GM12878 (cell line): ENCODE results near the gene SPINDOC. TPM values are rescaled to one million over a fixed set of nuclear protein-coding genes. Genes with fewer than 3 reads are reported as not detected.

Experiments
- EED ChIP-seq: sonication (generic); IDR thresholded peaks from 2 replicates; pipeline ENCODE4 v1.6.1; 2016; ENCODE audit warnings: antibody characterized with exemption, low read depth
- ESRRA ChIP-seq: IDR thresholded peaks from 2 replicates; pipeline ENCODE4 v1.6.1; 2012; ENCODE audit warnings: mild to moderate bottlenecking, low read length, improper control_type of control experiment
- HDAC6 ChIP-seq: fragments of 200-600 bp; sonication (generic); IDR thresholded peaks from one replicate; pipeline ENCODE4 v1.8.0; 2017; ENCODE audit warnings: antibody characterized with exemption; ENCODE audit not compliant: unreplicated experiment
- HDGF ChIP-seq: fragments of 450-650 bp; IDR thresholded peaks from 2 replicates; pipeline ENCODE4 v1.6.1; 2016; ENCODE audit warnings: antibody characterized with exemption
- IRF4 ChIP-seq: IDR thresholded peaks from 2 replicates; pipeline ENCODE4 v1.6.1; 2011; ENCODE audit warnings: low read depth, low read length
- NFYB ChIP-seq: IDR thresholded peaks from 2 replicates; pipeline ENCODE4 v1.6.1; 2011; ENCODE audit warnings: low read depth, mild to moderate bottlenecking, low read length, improper control_type of control experiment, moderate library complexity; ENCODE audit not compliant: insufficient read depth
- NR2C1 ChIP-seq: fragments of 450-650 bp; IDR thresholded peaks from 2 replicates; pipeline ENCODE4 v1.6.1; 2017; ENCODE audit warnings: antibody characterized with exemption, mild to moderate bottlenecking, moderate library complexity
- NR2F1 ChIP-seq: fragments of 450-650 bp; conservative IDR thresholded peaks from 2 replicates; pipeline ENCODE4 v1.6.1; 2017; ENCODE audit warnings: mild to moderate bottlenecking
- PML ChIP-seq: IDR thresholded peaks from 2 replicates; pipeline ENCODE4 v1.6.1; 2012; ENCODE audit warnings: low read length, inconsistent platforms
- POLR2A ChIP-seq: IDR thresholded peaks from 2 replicates; pipeline ENCODE4 v1.6.1; 2011; ENCODE audit warnings: low read depth, mild to moderate bottlenecking, low read length
- RFX5 ChIP-seq: IDR thresholded peaks from 2 replicates; pipeline ENCODE4 v1.6.1; 2011; ENCODE audit warnings: low read depth, low read length, improper control_type of control experiment
- SP1 ChIP-seq: IDR thresholded peaks from one replicate; pipeline ENCODE4 v1.6.1; 2011; ENCODE audit warnings: low read depth, low read length
- TARDBP ChIP-seq: IDR thresholded peaks from 2 replicates; pipeline ENCODE4 v1.6.1; 2016; ENCODE audit warnings: borderline replicate concordance
- TCF3 ChIP-seq: IDR thresholded peaks from 2 replicates; pipeline ENCODE4 v1.6.1; 2012; ENCODE audit warnings: low read depth, mild to moderate bottlenecking, low read length, borderline replicate concordance; ENCODE audit not compliant: insufficient read depth
- YY1 ChIP-seq: IDR thresholded peaks from 2 replicates; pipeline ENCODE4 v1.6.1; 2011; ENCODE audit warnings: low read depth, mild to moderate bottlenecking, low read length
- polyA plus RNA-seq, 11 experiments: library from polyadenylated mRNA; depleted of rRNA in 4 of 11; unstranded in 6 of 11; stranded (reverse) in 5 of 11; fragments of >200 nt; fragmentation: Nextera tagmentation in 4 of 11; fragmentation: Illumina TruSeq in 1 of 11; extraction: Ambion mirVana in 4 of 11; extraction: Trizol in 1 of 11; gene quantifications; 1 replicate in 1 of 11; 2 replicates in 10 of 11; pipeline versions ENCODE4 v1.2.1 to v1.2.3, GENCODE V29; 2011 to 2016; ENCODE audit warnings: inconsistent platforms in 2 of 11, missing spikeins in 2 of 11, low read depth in 1 of 11
- total RNA-seq, 4 experiments: library from RNA; depleted of rRNA in 3 of 4; stranded (reverse); fragments of >200 nt in 3 of 4; fragmentation: Illumina TruSeq in 1 of 4; extraction: Trizol in 1 of 4; gene quantifications; 2 replicates each; pipeline versions ENCODE4 v1.2.1 to v1.2.3, GENCODE V29; 2013 to 2021
- TF ChIP-seq, protein P1 (sequence below): fragments of 450-650 bp; IDR thresholded peaks from 2 replicates; pipeline ENCODE4 v1.6.1; 2017; ENCODE audit warnings: low read depth, mild to moderate bottlenecking, moderate library complexity
- TF ChIP-seq, protein P2 (sequence below): fragments of 150-350 bp; IDR thresholded peaks from 2 replicates; pipeline ENCODE4 v1.6.1; 2016; ENCODE audit warnings: low read depth, low read length
- TF ChIP-seq, protein P3 (sequence below): IDR thresholded peaks from 2 replicates; pipeline ENCODE4 v1.6.1; 2011; ENCODE audit warnings: borderline replicate concordance, low read depth, mild to moderate bottlenecking, moderate library complexity, low read length; ENCODE audit not compliant: insufficient read depth, poor library complexity, severe bottlenecking
- TF ChIP-seq, protein P4 (sequence below): fragments of 450-650 bp; conservative IDR thresholded peaks from 2 replicates; pipeline ENCODE4 v1.6.1; 2017; ENCODE audit warnings: mild to moderate bottlenecking, moderate library complexity
- TF ChIP-seq, protein P5 (sequence below): fragments of 450-650 bp; IDR thresholded peaks from 2 replicates; pipeline ENCODE4 v1.6.1; 2018; ENCODE audit warnings: borderline replicate concordance, mild to moderate bottlenecking; ENCODE audit not compliant: partially characterized antibody

The SPINDOC gene
- total and polyA plus RNA-seq, 10 of the 15 experiments (the other 5 are each of a cell fraction or from before 2014, with no cell fraction given): 0.88 to 38.2 (median 16.9) TPM

DNA sequence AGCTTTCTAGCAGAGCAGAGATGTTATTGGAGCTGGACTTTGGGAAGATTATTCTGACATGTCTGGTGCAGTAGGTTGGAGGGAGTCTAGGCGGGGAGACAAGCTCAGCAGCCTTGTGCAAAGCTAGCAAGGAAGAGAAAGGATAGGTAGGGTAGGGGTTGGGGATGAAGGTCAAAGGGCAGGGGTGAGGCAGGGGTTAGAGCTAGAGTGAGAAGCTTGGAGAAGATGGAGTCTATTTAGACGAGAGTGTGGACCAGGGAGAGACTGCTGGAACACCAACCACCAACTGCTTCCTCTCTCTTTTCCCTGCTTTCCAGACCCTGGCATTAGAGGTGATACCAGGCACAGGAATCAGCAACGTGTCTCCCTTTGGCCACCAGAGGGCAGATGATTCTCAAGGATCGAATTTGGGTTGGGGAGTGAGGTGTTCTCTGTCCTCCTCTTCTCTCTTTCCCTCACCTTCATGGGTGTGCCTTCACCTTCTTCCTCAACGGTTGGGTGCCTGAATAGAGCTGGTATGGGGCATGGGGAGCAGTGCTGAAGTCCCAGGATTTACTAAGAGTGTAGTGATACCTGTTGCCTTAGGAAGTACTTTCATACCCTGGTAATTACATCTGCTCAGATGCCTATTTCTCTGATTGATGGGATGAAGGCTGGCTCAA, 23.9 kb downstream of the SPINDOC start (continued):
- TF ChIP-seq, protein P1, sequence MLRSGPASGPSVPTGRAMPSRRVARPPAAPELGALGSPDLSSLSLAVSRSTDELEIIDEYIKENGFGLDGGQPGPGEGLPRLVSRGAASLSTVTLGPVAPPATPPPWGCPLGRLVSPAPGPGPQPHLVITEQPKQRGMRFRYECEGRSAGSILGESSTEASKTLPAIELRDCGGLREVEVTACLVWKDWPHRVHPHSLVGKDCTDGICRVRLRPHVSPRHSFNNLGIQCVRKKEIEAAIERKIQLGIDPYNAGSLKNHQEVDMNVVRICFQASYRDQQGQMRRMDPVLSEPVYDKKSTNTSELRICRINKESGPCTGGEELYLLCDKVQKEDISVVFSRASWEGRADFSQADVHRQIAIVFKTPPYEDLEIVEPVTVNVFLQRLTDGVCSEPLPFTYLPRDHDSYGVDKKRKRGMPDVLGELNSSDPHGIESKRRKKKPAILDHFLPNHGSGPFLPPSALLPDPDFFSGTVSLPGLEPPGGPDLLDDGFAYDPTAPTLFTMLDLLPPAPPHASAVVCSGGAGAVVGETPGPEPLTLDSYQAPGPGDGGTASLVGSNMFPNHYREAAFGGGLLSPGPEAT: no peak; the same call in 1 of the 2 replicates
- TF ChIP-seq ESRRA (no peak), EED (0 out of 2 replicates have a peak, but pooled peaks have one; percentile 36), IRF4 (peak; percentile 50; the same call in 1 of the 2 replicates), HDAC6 (no peak), PML (no peak), NR2F1 (peak; percentile 80), YY1 (peak; percentile 59; the same call in 1 of the 2 replicates), POLR2A (no peak), NFYB (no peak), NR2C1 (peak; percentile 73), TCF3 (no peak), RFX5 (no peak), HDGF (peak; percentile 52; the same call in 1 of the 2 replicates), SP1 (no peak), TARDBP (no peak)
- TF ChIP-seq, protein P2, sequence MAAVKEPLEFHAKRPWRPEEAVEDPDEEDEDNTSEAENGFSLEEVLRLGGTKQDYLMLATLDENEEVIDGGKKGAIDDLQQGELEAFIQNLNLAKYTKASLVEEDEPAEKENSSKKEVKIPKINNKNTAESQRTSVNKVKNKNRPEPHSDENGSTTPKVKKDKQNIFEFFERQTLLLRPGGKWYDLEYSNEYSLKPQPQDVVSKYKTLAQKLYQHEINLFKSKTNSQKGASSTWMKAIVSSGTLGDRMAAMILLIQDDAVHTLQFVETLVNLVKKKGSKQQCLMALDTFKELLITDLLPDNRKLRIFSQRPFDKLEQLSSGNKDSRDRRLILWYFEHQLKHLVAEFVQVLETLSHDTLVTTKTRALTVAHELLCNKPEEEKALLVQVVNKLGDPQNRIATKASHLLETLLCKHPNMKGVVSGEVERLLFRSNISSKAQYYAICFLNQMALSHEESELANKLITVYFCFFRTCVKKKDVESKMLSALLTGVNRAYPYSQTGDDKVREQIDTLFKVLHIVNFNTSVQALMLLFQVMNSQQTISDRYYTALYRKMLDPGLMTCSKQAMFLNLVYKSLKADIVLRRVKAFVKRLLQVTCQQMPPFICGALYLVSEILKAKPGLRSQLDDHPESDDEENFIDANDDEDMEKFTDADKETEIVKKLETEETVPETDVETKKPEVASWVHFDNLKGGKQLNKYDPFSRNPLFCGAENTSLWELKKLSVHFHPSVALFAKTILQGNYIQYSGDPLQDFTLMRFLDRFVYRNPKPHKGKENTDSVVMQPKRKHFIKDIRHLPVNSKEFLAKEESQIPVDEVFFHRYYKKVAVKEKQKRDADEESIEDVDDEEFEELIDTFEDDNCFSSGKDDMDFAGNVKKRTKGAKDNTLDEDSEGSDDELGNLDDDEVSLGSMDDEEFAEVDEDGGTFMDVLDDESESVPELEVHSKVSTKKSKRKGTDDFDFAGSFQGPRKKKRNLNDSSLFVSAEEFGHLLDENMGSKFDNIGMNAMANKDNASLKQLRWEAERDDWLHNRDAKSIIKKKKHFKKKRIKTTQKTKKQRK: no peak
- TF ChIP-seq, protein P3, sequence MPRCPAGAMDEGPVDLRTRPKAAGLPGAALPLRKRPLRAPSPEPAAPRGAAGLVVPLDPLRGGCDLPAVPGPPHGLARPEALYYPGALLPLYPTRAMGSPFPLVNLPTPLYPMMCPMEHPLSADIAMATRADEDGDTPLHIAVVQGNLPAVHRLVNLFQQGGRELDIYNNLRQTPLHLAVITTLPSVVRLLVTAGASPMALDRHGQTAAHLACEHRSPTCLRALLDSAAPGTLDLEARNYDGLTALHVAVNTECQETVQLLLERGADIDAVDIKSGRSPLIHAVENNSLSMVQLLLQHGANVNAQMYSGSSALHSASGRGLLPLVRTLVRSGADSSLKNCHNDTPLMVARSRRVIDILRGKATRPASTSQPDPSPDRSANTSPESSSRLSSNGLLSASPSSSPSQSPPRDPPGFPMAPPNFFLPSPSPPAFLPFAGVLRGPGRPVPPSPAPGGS: no peak
- TF ChIP-seq, protein P4, sequence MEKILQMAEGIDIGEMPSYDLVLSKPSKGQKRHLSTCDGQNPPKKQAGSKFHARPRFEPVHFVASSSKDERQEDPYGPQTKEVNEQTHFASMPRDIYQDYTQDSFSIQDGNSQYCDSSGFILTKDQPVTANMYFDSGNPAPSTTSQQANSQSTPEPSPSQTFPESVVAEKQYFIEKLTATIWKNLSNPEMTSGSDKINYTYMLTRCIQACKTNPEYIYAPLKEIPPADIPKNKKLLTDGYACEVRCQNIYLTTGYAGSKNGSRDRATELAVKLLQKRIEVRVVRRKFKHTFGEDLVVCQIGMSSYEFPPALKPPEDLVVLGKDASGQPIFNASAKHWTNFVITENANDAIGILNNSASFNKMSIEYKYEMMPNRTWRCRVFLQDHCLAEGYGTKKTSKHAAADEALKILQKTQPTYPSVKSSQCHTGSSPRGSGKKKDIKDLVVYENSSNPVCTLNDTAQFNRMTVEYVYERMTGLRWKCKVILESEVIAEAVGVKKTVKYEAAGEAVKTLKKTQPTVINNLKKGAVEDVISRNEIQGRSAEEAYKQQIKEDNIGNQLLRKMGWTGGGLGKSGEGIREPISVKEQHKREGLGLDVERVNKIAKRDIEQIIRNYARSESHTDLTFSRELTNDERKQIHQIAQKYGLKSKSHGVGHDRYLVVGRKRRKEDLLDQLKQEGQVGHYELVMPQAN: no peak
- TF ChIP-seq, protein P5, sequence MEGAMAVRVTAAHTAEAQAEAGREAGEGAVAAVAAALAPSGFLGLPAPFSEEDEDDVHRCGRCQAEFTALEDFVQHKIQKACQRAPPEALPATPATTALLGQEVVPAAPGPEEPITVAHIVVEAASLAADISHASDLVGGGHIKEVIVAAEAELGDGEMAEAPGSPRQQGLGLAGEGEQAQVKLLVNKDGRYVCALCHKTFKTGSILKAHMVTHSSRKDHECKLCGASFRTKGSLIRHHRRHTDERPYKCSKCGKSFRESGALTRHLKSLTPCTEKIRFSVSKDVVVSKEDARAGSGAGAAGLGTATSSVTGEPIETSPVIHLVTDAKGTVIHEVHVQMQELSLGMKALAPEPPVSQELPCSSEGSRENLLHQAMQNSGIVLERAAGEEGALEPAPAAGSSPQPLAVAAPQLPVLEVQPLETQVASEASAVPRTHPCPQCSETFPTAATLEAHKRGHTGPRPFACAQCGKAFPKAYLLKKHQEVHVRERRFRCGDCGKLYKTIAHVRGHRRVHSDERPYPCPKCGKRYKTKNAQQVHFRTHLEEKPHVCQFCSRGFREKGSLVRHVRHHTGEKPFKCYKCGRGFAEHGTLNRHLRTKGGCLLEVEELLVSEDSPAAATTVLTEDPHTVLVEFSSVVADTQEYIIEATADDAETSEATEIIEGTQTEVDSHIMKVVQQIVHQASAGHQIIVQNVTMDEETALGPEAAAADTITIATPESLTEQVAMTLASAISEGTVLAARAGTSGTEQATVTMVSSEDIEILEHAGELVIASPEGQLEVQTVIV: no peak
